ENCODE results near the gene IRX6.

Gene IRX6

GRCh38 chr16:55324285-55325079, 479 bp downstream of the IRX6 start:
- no peak for DNase-seq

- DNase-seq: no peak
Measured at GRCh38 chr16:55325080-55325447, 1.1 kb downstream of the IRX6 start.

- no peak for DNase-seq
Measured at GRCh38 chr16:55325458-55326109, 1.6 kb downstream of the IRX6 start.

GRCh38 chr16:55326261-55327092, 2.5 kb downstream of the IRX6 start:
- DNase-seq: no peak

- no peak for DNase-seq
Measured at GRCh38 chr16:55328611-55329569, 4.9 kb downstream of the IRX6 start.

GRCh38 chr16:55329791-55330428, 5.9 kb downstream of the IRX6 start:
- DNase-seq: no peak

GRCh38 chr16:55330781-55331647, 7.0 kb downstream of the IRX6 start:
- no peak for DNase-seq

- no peak for DNase-seq
Measured at GRCh38 chr16:55331648-55332185, 7.7 kb downstream of the IRX6 start.

- DNase-seq: no peak
Measured at GRCh38 chr16:55333684-55334083, 9.7 kb downstream of the IRX6 start.

GRCh38 chr16:55338646-55339045, 14.6 kb downstream of the IRX6 start:
- DNase-seq: no peak

GRCh38 chr16:55340445-55340844, 16.4 kb downstream of the IRX6 start:
- no peak for DNase-seq

- DNase-seq: no peak
Measured at GRCh38 chr16:55341681-55342080, 17.7 kb downstream of the IRX6 start.

GRCh38 chr16:55346475-55346874, 22.5 kb downstream of the IRX6 start:
- DNase-seq: no peak

GRCh38 chr16:55349867-55350266, 25.9 kb downstream of the IRX6 start:
- DNase-seq: no peak

- DNase-seq: no peak
Measured at GRCh38 chr16:55350984-55351383, 27.0 kb downstream of the IRX6 start.

- no peak for DNase-seq
Measured at GRCh38 chr16:55351936-55352335, 27.9 kb downstream of the IRX6 start.

GRCh38 chr16:55357241-55357640, 33.2 kb downstream of the IRX6 start:
- no peak for DNase-seq

- no peak for DNase-seq
Measured at GRCh38 chr16:55359946-55360345, 35.9 kb downstream of the IRX6 start.

- DNase-seq: no peak
Measured at GRCh38 chr16:55364811-55365210, 40.8 kb downstream of the IRX6 start.

GRCh38 chr16:55367301-55367811, 43.4 kb downstream of the IRX6 start:
- no peak for DNase-seq

Data from activated CD8-positive, alpha-beta memory T cell treated with anti-CD3 and anti-CD28 coated beads for 24 hours (primary cell).